HG02798 (cell line): ENCODE results near the gene TYW1.
"Not testable (repeated sequence)": the region's sequence is repeated elsewhere in the genome, so short reads cannot be mapped to it uniquely, and the experiment has no call there.

Source experiments
- ATAC-seq: cut with Tn5 transposase; IDR thresholded peaks from one replicate; pipeline ENCODE4 v1.9.1; 2021; ENCODE audit warnings: mild to moderate bottlenecking; ENCODE audit not compliant: unreplicated experiment, poor library complexity

The TYW1 gene

GRCh38 chr7:67040832-67041231 is 44.2 kb downstream of the TYW1 start:
- not testable (repeated sequence) for ATAC-seq

- ATAC-seq, result not testable (repeated sequence)
Measured at GRCh38 chr7:67042781-67043558, 46.3 kb downstream of the TYW1 start.

- ATAC-seq, result not testable (repeated sequence)
Measured at GRCh38 chr7:67043559-67043930, 46.9 kb downstream of the TYW1 start.

- ATAC-seq, result no peak
Measured at GRCh38 chr7:67045496-67045995, 48.9 kb downstream of the TYW1 start.

GRCh38 chr7:67046819-67047218 is 50.2 kb downstream of the TYW1 start:
- not testable (repeated sequence) for ATAC-seq

GRCh38 chr7:67049908-67050307 is 53.3 kb downstream of the TYW1 start:
- ATAC-seq, result not testable (repeated sequence)

GRCh38 chr7:67052161-67052560 is 55.5 kb downstream of the TYW1 start:
- not testable (repeated sequence) for ATAC-seq

- ATAC-seq, result no peak
Measured at GRCh38 chr7:67056683-67057082, 60.0 kb downstream of the TYW1 start.

- ATAC-seq, result not testable (repeated sequence)
Measured at GRCh38 chr7:67061321-67061720, 64.7 kb downstream of the TYW1 start.

- ATAC-seq, result not testable (repeated sequence)
Measured at GRCh38 chr7:67062802-67063201, 66.2 kb downstream of the TYW1 start.

GRCh38 chr7:67066950-67067622 is 70.5 kb downstream of the TYW1 start:
- peak; percentile 73 for ATAC-seq

GRCh38 chr7:67076120-67076519 is 79.5 kb downstream of the TYW1 start:
- not testable (repeated sequence) for ATAC-seq

- ATAC-seq, result not testable (repeated sequence)
Measured at GRCh38 chr7:67082880-67083279, 86.2 kb downstream of the TYW1 start.

- not testable (repeated sequence) for ATAC-seq
Measured at GRCh38 chr7:67089261-67089660, 92.6 kb downstream of the TYW1 start.

GRCh38 chr7:67091053-67091452 is 94.4 kb downstream of the TYW1 start:
- not testable (repeated sequence) for ATAC-seq

GRCh38 chr7:67098031-67098430 is 101.4 kb downstream of the TYW1 start:
- not testable (repeated sequence) for ATAC-seq

GRCh38 chr7:67099406-67099805 is 102.8 kb downstream of the TYW1 start:
- ATAC-seq, result not testable (repeated sequence)

GRCh38 chr7:67100038-67100437 is 103.4 kb downstream of the TYW1 start:
- not testable (repeated sequence) for ATAC-seq

- ATAC-seq, result no peak
Measured at GRCh38 chr7:67100956-67101361, 104.3 kb downstream of the TYW1 start.

GRCh38 chr7:67104937-67105336 is 108.3 kb downstream of the TYW1 start:
- not testable (repeated sequence) for ATAC-seq

GRCh38 chr7:67105377-67105776 is 108.7 kb downstream of the TYW1 start:
- no peak for ATAC-seq
